Mesothelial cell of epicardium (in vitro differentiated cells): ENCODE measurements around the gene MUC7. TPM values are rescaled to one million over a fixed set of nuclear protein-coding genes. Genes with fewer than 3 reads are reported as not detected.
"Not testable (repeated sequence)": the region's sequence is repeated elsewhere in the genome, so short reads cannot be mapped to it uniquely, and the experiment has no call there.

Experiments
- DNase-seq, 2 experiments: peaks; one replicate each; pipeline ENCODE4 v3.0.0; 2021; ENCODE audit warnings: low spot score in 2 of 2; ENCODE audit not compliant: unreplicated experiment in 2 of 2
- H3K27ac Mint-ChIP-seq: 2 replicates; pipeline ENCODE4 v1.8.0; 2021; ENCODE audit warnings: mixed read lengths
- H3K27me3 Mint-ChIP-seq: 2 replicates; pipeline ENCODE4 v1.8.0; 2021; ENCODE audit warnings: low read depth, mixed read lengths
- H3K36me3 Mint-ChIP-seq: 2 replicates; pipeline ENCODE4 v1.8.0; 2021; ENCODE audit warnings: mixed read lengths
- H3K4me1 Mint-ChIP-seq: 2 replicates; pipeline ENCODE4 v1.8.0; 2021; ENCODE audit warnings: mixed read lengths
- H3K4me3 Mint-ChIP-seq: 2 replicates; pipeline ENCODE4 v1.8.0; 2021; ENCODE audit warnings: mild to moderate bottlenecking, moderate library complexity, mixed read lengths
- H3K9me3 Mint-ChIP-seq: 2 replicates; pipeline ENCODE4 v1.8.0; 2021; ENCODE audit warnings: mixed read lengths
- total RNA-seq: library from RNA; stranded (reverse); gene quantifications from 3 replicates; pipeline ENCODE4 v1.2.1, GENCODE V29; 2021
- TF ChIP-seq, protein P1 (sequence below): fragments of 200-600 bp; sonication (generic); IDR thresholded peaks from one replicate; pipeline ENCODE4 v1.5.0; 2021; ENCODE audit warnings: antibody characterized with exemption; ENCODE audit not compliant: unreplicated experiment

Gene MUC7
- total RNA-seq, 1 donor from 2014 or later, result not detected

DNA sequence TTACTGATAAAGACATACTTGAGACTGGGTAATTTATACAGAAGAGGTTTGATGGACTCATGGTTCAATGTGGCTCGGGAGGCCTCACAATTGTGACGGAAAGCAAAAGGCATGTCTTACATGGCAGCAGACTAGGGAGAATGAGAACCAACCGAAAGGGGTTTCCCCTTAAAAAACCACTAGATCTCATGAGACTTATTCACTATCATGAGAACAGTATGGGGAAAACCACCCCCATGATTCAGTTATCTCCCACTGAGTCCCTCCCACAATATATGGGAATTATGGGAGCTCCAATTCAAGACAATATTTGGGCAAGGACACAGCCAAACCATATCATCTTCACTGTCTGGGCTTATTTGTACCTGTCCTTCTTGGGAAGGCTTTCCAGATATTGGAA, 22.8 kb upstream of the MUC7 start:
- no peak for DNase-seq
- H3K27ac Mint-ChIP-seq, result no peak overlapping the region
- no peaks in the 10 kb centered on the region for H3K27me3 Mint-ChIP-seq
- H3K36me3 Mint-ChIP-seq, result peaks cover 1% of the 10 kb centered on the region
- no peaks in the 10 kb centered on the region for H3K4me1 Mint-ChIP-seq
- TF ChIP-seq, protein P1, sequence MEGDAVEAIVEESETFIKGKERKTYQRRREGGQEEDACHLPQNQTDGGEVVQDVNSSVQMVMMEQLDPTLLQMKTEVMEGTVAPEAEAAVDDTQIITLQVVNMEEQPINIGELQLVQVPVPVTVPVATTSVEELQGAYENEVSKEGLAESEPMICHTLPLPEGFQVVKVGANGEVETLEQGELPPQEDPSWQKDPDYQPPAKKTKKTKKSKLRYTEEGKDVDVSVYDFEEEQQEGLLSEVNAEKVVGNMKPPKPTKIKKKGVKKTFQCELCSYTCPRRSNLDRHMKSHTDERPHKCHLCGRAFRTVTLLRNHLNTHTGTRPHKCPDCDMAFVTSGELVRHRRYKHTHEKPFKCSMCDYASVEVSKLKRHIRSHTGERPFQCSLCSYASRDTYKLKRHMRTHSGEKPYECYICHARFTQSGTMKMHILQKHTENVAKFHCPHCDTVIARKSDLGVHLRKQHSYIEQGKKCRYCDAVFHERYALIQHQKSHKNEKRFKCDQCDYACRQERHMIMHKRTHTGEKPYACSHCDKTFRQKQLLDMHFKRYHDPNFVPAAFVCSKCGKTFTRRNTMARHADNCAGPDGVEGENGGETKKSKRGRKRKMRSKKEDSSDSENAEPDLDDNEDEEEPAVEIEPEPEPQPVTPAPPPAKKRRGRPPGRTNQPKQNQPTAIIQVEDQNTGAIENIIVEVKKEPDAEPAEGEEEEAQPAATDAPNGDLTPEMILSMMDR, result no peak
- H3K9me3 Mint-ChIP-seq, result peaks cover 22% of the 10 kb centered on the region
- H3K4me3 Mint-ChIP-seq, result no peak overlapping the region

DNA sequence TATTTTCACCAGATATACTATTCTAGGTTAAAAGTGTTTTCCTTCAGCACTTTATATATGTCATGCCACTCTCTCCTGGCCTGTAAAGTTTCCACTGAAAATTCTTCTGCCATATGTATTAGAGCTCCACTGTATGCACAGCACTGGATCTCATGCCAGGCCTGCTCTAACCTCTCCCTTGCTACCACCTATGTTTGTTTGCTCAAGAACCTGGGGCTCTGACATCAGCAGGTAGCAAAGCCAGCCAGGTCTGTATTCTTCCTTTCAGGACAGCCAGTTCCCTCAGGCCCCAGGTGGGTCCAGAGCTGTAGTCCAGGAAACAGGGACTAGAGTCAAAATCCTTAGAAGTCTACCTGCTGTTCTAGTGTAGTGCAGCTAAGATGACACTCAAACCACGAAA, 19.1 kb upstream of the MUC7 start:
- Mint-ChIP-seq H3K36me3 (peaks cover 1% of the 10 kb centered on the region), H3K4me3 (no peak overlapping the region), H3K27me3 (no peaks in the 10 kb centered on the region), H3K9me3 (peaks cover 22% of the 10 kb centered on the region), H3K27ac (no peak overlapping the region), H3K4me1 (no peaks in the 10 kb centered on the region)
- no peak for DNase-seq
- TF ChIP-seq, protein P1, result no peak

DNA sequence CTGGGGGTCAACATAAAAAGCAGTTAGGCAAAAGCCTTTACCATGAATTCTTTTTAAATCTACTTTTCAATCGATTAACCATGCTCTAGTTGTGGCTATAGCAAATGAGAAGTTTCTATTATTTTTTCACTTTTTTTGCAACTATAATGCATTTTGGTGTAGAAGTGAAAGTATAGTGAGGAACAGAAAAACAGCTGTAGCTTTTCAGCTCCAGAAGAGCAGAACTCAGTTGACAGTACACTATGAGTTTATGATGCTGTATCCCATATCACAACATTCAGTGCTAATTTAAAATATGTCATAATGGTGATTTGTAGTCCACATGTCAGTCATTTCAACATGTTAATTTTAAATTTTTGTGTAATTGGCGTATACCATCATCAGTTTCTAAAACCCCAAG, 8.7 kb upstream of the MUC7 start:
- Mint-ChIP-seq H3K4me1 (no peaks in the 10 kb centered on the region), H3K4me3 (no peak overlapping the region), H3K27ac (no peak overlapping the region), H3K36me3 (no peaks in the 10 kb centered on the region), H3K9me3 (peaks cover 28% of the 10 kb centered on the region), H3K27me3 (no peaks in the 10 kb centered on the region)
- no peak for DNase-seq
- TF ChIP-seq, protein P1, result no peak

DNA sequence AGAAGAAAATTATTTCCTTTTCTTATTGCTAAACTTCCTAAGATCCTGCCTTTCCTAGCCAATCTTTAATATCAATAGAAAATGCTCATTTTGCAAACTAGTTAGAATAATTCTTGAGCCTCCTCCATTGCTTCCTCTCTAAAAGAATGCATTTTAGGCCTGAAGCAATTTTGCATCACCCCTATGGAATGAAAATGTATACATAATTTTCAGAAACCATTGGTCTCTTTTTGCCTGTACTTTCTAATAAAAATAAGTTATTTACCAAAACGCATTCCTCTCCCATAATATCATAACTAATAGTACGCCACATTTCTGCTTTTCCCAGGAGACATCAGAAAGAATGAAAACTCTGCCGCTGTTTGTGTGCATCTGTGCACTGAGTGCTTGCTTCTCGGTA, 1.7 kb downstream of the MUC7 start:
- Mint-ChIP-seq H3K27me3 (no peaks in the 10 kb centered on the region), H3K9me3 (peaks cover 6% of the 10 kb centered on the region), H3K4me3 (no peak overlapping the region), H3K27ac (no peak overlapping the region), H3K36me3 (no peaks in the 10 kb centered on the region), H3K4me1 (peaks cover 7% of the 10 kb centered on the region)
- no peak for DNase-seq
- TF ChIP-seq, protein P1, result no peak

DNA sequence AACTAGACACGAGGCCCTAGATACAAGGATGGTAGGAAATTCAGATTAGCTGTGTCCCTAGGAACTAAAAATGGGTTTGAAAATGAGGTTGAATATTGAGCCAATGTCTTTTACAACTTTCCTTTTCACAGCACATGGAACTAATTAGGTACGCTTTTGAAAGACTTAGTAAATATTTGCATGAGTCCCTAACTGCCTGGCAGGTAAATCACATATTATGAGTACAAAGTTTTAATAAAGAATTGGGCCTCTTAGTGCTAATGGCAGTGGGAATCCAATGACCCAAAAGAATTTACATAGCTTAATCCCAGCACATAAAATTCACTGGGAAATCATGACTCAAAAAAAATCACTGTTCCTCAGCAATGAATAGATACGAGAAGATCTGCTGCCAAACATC, 16.8 kb downstream of the MUC7 start:
- TF ChIP-seq, protein P1, result no peak
- H3K9me3 Mint-ChIP-seq, result no peaks in the 10 kb centered on the region
- peaks cover 5% of the 10 kb centered on the region for H3K4me1 Mint-ChIP-seq
- H3K36me3 Mint-ChIP-seq, result no peaks in the 10 kb centered on the region
- no peak for DNase-seq
- peaks cover 2% of the 10 kb centered on the region for H3K27me3 Mint-ChIP-seq
- no peak overlapping the region for H3K4me3 Mint-ChIP-seq
- H3K27ac Mint-ChIP-seq, result no peak overlapping the region

DNA sequence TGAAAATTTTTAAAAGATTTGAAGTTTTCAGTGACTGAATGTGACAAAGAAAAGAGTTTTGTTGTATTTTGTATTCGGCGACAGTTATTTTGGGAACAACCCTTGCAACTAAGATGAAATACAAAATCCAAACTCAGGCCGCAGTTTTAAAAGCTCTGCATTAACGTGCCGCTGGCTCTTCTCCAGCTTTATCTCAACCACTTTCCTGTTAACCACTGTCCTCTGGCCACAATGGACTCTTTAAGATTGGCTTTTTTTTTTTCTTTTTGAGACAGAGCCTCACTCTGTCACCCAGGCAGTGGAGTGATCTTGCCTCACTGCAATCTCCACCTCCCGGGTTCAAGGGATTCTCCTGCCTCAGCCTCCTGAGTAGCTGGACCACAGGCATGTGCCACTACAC, 24.2 kb downstream of the MUC7 start:
- TF ChIP-seq, protein P1, result no peak
- Mint-ChIP-seq H3K4me3 (no peak overlapping the region), H3K27ac (no peak overlapping the region), H3K27me3 (peaks cover 4% of the 10 kb centered on the region), H3K9me3 (no peaks in the 10 kb centered on the region), H3K4me1 (no peaks in the 10 kb centered on the region), H3K36me3 (no peaks in the 10 kb centered on the region)
- DNase-seq, result no peak

DNA sequence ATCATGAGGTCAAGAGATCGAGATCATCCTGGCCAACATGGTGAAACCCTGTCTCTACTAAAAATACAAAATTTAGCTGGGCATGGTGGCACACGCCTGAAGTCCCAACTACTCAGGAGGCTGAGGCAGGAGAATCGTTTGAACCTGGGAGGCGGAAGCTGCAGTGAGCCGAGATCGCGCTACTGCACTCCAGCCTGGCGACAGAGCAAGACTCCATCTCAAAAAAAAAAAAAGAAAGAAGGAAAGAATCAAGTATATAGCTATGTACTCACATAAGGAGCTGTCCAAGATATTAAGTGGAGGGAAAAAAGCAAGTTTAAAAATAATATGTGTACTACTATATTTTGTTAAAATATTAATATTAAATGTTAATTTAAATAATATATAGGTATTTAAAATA, 29.8 kb downstream of the MUC7 start:
- H3K9me3 Mint-ChIP-seq, H3K4me1 Mint-ChIP-seq, H3K4me3 Mint-ChIP-seq, H3K27me3 Mint-ChIP-seq, H3K27ac Mint-ChIP-seq, H3K36me3 Mint-ChIP-seq, DNase-seq: not testable (repeated sequence)
